Osteocyte (in vitro differentiated cells): ENCODE results near the gene CTU1. TPM values are rescaled to one million over a fixed set of nuclear protein-coding genes. Genes with fewer than 3 reads are reported as not detected.

ENCODE experiments used
- DNase-seq: peaks from one replicate; pipeline ENCODE4 v3.0.0; 2021; ENCODE audit warnings: mixed read lengths; ENCODE audit not compliant: unreplicated experiment; ENCODE audit errors: extremely low spot score
- H3K27ac Mint-ChIP-seq: one replicate; pipeline ENCODE4 v1.8.0; 2021; ENCODE audit warnings: mild to moderate bottlenecking, mixed read lengths; ENCODE audit not compliant: unreplicated experiment
- H3K27me3 Mint-ChIP-seq: one replicate; pipeline ENCODE4 v1.8.0; 2021; ENCODE audit warnings: mixed read lengths; ENCODE audit not compliant: unreplicated experiment
- H3K36me3 Mint-ChIP-seq: one replicate; pipeline ENCODE4 v1.8.0; 2021; ENCODE audit warnings: mixed read lengths; ENCODE audit not compliant: unreplicated experiment
- H3K4me1 Mint-ChIP-seq: one replicate; pipeline ENCODE4 v1.8.0; 2021; ENCODE audit warnings: mixed read lengths; ENCODE audit not compliant: unreplicated experiment
- H3K4me3 Mint-ChIP-seq: one replicate; pipeline ENCODE4 v1.8.0; 2021; ENCODE audit warnings: mild to moderate bottlenecking, moderate library complexity, mixed read lengths; ENCODE audit not compliant: unreplicated experiment
- H3K9me3 Mint-ChIP-seq: one replicate; pipeline ENCODE4 v1.8.0; 2021; ENCODE audit warnings: mixed read lengths; ENCODE audit not compliant: unreplicated experiment
- CTCF ChIP-seq: fragments of 200-600 bp; sonication (generic); IDR thresholded peaks from 2 replicates; pipeline ENCODE4 v1.5.0; 2021; ENCODE audit warnings: antibody characterized with exemption, mild to moderate bottlenecking, moderate library complexity
- total RNA-seq: library from RNA; stranded (reverse); gene quantifications from 2 replicates; pipeline ENCODE4 v1.2.1, GENCODE V29; 2021

Gene CTU1
- total RNA-seq, 1 donor from 2014 or later: 5.6 TPM

- TF ChIP-seq CTCF: peak; percentile 56
- Mint-ChIP-seq H3K27me3 (no peaks in the 10 kb centered on the region), H3K4me1 (peaks cover 2% of the 10 kb centered on the region), H3K27ac (no peak overlapping the region), H3K4me3 (no peak overlapping the region), H3K36me3 (peaks cover 9% of the 10 kb centered on the region), H3K9me3 (no peaks in the 10 kb centered on the region)
- no peak for DNase-seq
These were observed 13.4 kb downstream of the CTU1 start for GRCh38 chr19:51094696-51095279.

- no peaks in the 10 kb centered on the region for H3K9me3 Mint-ChIP-seq
- no peak overlapping the region for H3K27ac Mint-ChIP-seq
- DNase-seq: no peak
- peaks cover 9% of the 10 kb centered on the region for H3K36me3 Mint-ChIP-seq
- H3K27me3 Mint-ChIP-seq: no peaks in the 10 kb centered on the region
- no peaks in the 10 kb centered on the region for H3K4me1 Mint-ChIP-seq
- H3K4me3 Mint-ChIP-seq: no peak overlapping the region
- no peak for TF ChIP-seq CTCF
These were observed 14.5 kb downstream of the CTU1 start for GRCh38 chr19:51093510-51094345.

GRCh38 chr19:51093101-51093500, 15.1 kb downstream of the CTU1 start:
- no peak for TF ChIP-seq CTCF
- H3K9me3 Mint-ChIP-seq: no peaks in the 10 kb centered on the region
- H3K27ac Mint-ChIP-seq: no peak overlapping the region
- no peak overlapping the region for H3K4me3 Mint-ChIP-seq
- peaks cover 7% of the 10 kb centered on the region for H3K36me3 Mint-ChIP-seq
- no peaks in the 10 kb centered on the region for H3K4me1 Mint-ChIP-seq
- no peak for DNase-seq
- no peaks in the 10 kb centered on the region for H3K27me3 Mint-ChIP-seq

GRCh38 chr19:51091895-51092873, 16.0 kb downstream of the CTU1 start:
- no peak for DNase-seq
- H3K27me3 Mint-ChIP-seq: no peaks in the 10 kb centered on the region
- no peak for TF ChIP-seq CTCF
- no peak overlapping the region for H3K27ac Mint-ChIP-seq
- peaks cover 3% of the 10 kb centered on the region for H3K36me3 Mint-ChIP-seq
- H3K4me3 Mint-ChIP-seq: no peak overlapping the region
- no peaks in the 10 kb centered on the region for H3K4me1 Mint-ChIP-seq
- no peaks in the 10 kb centered on the region for H3K9me3 Mint-ChIP-seq
